Panc1 (cell line): Measurements from ENCODE around the gene CCDC152. TPM values are rescaled to one million over a fixed set of nuclear protein-coding genes. Genes with fewer than 3 reads are reported as not detected.

Source experiments
- ATAC-seq: fragments of 200-7000 bp; cut with Tn5 transposase; 2 replicates; pipeline ENCODE4 v1.9.1; 2020; ENCODE audit warnings: mild to moderate bottlenecking, moderate library complexity
- BruUV-seq: library from RNA; stranded (reverse); fragments of 400-500 nt; replicated peaks from 2 replicates; lab custom pipeline; 2021; lab: Mats Ljungman, UMichigan
- CTCF ChIA-PET: fragments of 300-600 bp; sonication (Branson Sonifier 250); formaldehyde crosslinking; loops from one replicate; lab custom pipeline; 2022; ENCODE audit warnings: antibody characterized with exemption; lab: Charles Lee
- POLR2A ChIA-PET: fragments of 300-600 bp; sonication (Branson Sonifier 250); formaldehyde crosslinking; loops from one replicate; lab custom pipeline; 2022; ENCODE audit warnings: antibody characterized with exemption; lab: Charles Lee
- DNase-seq: peaks from one replicate; pipeline ENCODE4 v3.0.0-alpha.2; 2010; ENCODE audit warnings: low read depth, low spot score
- H3K27ac ChIP-seq: 2 replicates; pipeline ENCODE4 v1.5.1; 2011; ENCODE audit warnings: mild to moderate bottlenecking, low read length, inconsistent platforms
- H3K27me3 ChIP-seq: fragments of 200-500 bp; sonication (Bioruptor generic); 2 replicates; pipeline ENCODE4 v1.6.0; 2014; ENCODE audit warnings: low read length, inconsistent platforms; ENCODE audit not compliant: control insufficient read depth, insufficient read depth
- H3K36me3 ChIP-seq: fragments of 200-500 bp; sonication (Bioruptor generic); 2 replicates; pipeline ENCODE4 v1.5.1; 2014; ENCODE audit warnings: inconsistent platforms, mild to moderate bottlenecking, low read length, moderate library complexity; ENCODE audit not compliant: control insufficient read depth, insufficient read depth
- H3K4me1 ChIP-seq: 2 replicates; pipeline ENCODE4 v1.5.1; 2011; ENCODE audit warnings: inconsistent platforms, mild to moderate bottlenecking, low read length, moderate library complexity; ENCODE audit not compliant: control insufficient read depth, insufficient read depth
- H3K4me3 ChIP-seq, 2 experiments: 2 replicates each; pipeline ENCODE4 v1.5.1; 2011 to 2012; ENCODE audit warnings: low read depth in 2 of 2, low read length in 2 of 2, mild to moderate bottlenecking in 2 of 2, inconsistent platforms in 1 of 2, moderate library complexity in 1 of 2
- H3K9me3 ChIP-seq: fragments of 200-500 bp; sonication (Bioruptor generic); 2 replicates; pipeline ENCODE4 v1.5.1; 2014; ENCODE audit warnings: low read depth, mild to moderate bottlenecking, inconsistent platforms, low read length, moderate library complexity; ENCODE audit not compliant: control insufficient read depth, insufficient read depth
- CTCF ChIP-seq: fragments of 450-650 bp; IDR thresholded peaks from 2 replicates; pipeline ENCODE4 v1.5.1; 2017; ENCODE audit warnings: mild to moderate bottlenecking
- POLR2AphosphoS5 ChIP-seq: IDR thresholded peaks from 2 replicates; pipeline ENCODE4 v1.6.1; 2012; ENCODE audit warnings: mild to moderate bottlenecking, low read depth, low read length, moderate library complexity
- SIN3A ChIP-seq: IDR thresholded peaks from 2 replicates; pipeline ENCODE4 v1.6.1; 2012; ENCODE audit warnings: low read depth, mild to moderate bottlenecking, low read length, moderate library complexity, borderline replicate concordance; ENCODE audit not compliant: insufficient read depth
- TCF7L2 ChIP-seq: IDR thresholded peaks from 2 replicates; pipeline ENCODE4 v1.6.1; 2011; ENCODE audit warnings: mild to moderate bottlenecking, low read depth, low read length, inconsistent platforms
- in situ Hi-C: cut with HindIII; loops from 2 replicates; pipeline ENCODE4 v1.10.0; 2016; ENCODE audit warnings: low sequenced_read_pairs, low pct_unique_long_range_greater_than_20kb
- intact Hi-C: fragments of 100-400 bp; cut with micrococcal nuclease; formaldehyde crosslinking; loops from one replicate; pipeline ENCODE4 v1.10.0; 2022; ENCODE audit not compliant: unreplicated experiment
- total RNA-seq: library from RNA; stranded (reverse); gene quantifications from one replicate; pipeline ENCODE4 v1.2.1, GENCODE V29; 2021; ENCODE audit not compliant: unreplicated experiment
- TF ChIP-seq, protein P1 (sequence below), 2 experiments: IDR thresholded peaks; 2 replicates each; pipeline ENCODE4 v1.6.1; 2011 to 2012; ENCODE audit warnings: low read depth in 2 of 2, control low read depth in 1 of 2, low read length in 1 of 2, mild to moderate bottlenecking in 1 of 2, moderate library complexity in 1 of 2; ENCODE audit not compliant: insufficient read depth in 1 of 2

The CCDC152 gene
- total RNA-seq, 1 experiment from 2014 or later, result not detected

- no peaks in the 10 kb centered on the region for H3K4me1 ChIP-seq
- BruUV-seq, result no TSS peak
- no peak for TF ChIP-seq POLR2AphosphoS5
- TF ChIP-seq SIN3A, result no peak
- no peak for TF ChIP-seq TCF7L2
- TF ChIP-seq CTCF, result no peak
- TF ChIP-seq, protein P1, sequence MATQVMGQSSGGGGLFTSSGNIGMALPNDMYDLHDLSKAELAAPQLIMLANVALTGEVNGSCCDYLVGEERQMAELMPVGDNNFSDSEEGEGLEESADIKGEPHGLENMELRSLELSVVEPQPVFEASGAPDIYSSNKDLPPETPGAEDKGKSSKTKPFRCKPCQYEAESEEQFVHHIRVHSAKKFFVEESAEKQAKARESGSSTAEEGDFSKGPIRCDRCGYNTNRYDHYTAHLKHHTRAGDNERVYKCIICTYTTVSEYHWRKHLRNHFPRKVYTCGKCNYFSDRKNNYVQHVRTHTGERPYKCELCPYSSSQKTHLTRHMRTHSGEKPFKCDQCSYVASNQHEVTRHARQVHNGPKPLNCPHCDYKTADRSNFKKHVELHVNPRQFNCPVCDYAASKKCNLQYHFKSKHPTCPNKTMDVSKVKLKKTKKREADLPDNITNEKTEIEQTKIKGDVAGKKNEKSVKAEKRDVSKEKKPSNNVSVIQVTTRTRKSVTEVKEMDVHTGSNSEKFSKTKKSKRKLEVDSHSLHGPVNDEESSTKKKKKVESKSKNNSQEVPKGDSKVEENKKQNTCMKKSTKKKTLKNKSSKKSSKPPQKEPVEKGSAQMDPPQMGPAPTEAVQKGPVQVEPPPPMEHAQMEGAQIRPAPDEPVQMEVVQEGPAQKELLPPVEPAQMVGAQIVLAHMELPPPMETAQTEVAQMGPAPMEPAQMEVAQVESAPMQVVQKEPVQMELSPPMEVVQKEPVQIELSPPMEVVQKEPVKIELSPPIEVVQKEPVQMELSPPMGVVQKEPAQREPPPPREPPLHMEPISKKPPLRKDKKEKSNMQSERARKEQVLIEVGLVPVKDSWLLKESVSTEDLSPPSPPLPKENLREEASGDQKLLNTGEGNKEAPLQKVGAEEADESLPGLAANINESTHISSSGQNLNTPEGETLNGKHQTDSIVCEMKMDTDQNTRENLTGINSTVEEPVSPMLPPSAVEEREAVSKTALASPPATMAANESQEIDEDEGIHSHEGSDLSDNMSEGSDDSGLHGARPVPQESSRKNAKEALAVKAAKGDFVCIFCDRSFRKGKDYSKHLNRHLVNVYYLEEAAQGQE (IDR thresholded peaks at IDR 0.05; ENCODE audit: insufficient read depth in 1 of 2, low read depth in 2 of 2, low read length in 1 of 2), result no peak
- H3K9me3 ChIP-seq, result no peaks in the 10 kb centered on the region
- intact Hi-C loops, result no loop called here
- no peak for ATAC-seq
- ChIA-PET CTCF (no interaction called here), POLR2A (no interaction called here)
- H3K4me3 ChIP-seq, result no peak overlapping the region
- no peaks in the 10 kb centered on the region for H3K36me3 ChIP-seq
- no peak overlapping the region for H3K27ac ChIP-seq
- H3K27me3 ChIP-seq, result no peaks in the 10 kb centered on the region
- no peak for DNase-seq
- in situ Hi-C loops, result no loop called here
Measured at GRCh38 chr5:42830924-42831323, 74.3 kb downstream of the CCDC152 start.

DNA sequence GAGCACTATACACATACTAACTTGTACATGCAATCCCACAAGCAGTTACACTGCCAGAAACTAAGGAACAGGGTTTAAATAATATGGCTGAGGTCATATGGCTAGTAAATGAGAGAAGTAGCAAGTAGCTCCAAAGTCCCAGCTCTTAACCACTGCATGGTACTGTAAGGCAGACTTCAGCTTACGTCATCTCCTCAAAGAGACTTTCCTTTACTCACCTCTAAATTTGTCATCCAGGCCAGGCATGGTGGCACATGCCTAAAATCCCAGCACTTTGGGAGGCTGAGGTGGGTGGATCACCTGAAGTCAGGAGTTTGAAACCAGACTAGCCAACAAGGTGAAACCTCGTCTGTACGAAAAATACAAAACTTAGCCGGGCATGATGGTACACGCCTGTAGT lies 75.4 kb downstream of the CCDC152 start:
- in situ Hi-C loops (no loop called here), intact Hi-C loops (no loop called here)
- DNase-seq (no peak), ATAC-seq (no peak)
- Histone ChIP-seq H3K4me3 (no peak overlapping the region), H3K4me1 (no peaks in the 10 kb centered on the region), H3K9me3 (no peaks in the 10 kb centered on the region), H3K36me3 (no peaks in the 10 kb centered on the region), H3K27ac (no peak overlapping the region), H3K27me3 (no peaks in the 10 kb centered on the region)
- TF ChIP-seq CTCF (no peak), SIN3A (no peak), POLR2AphosphoS5 (no peak)
- no TSS peak for BruUV-seq
- POLR2A ChIA-PET, result interaction anchor here (0.5 kb wide), 1 partner anchor 458 kb away, joined by 4 read pairs; no protein-coding TSS in a partner anchor
- CTCF ChIA-PET, result no interaction called here
